C4-2B (cell line): ENCODE data around the gene DRD1.

Experiments used
- ZFX ChIP-seq: fragments of 450-650 bp; IDR thresholded peaks from 2 replicates; pipeline ENCODE4 v1.6.1; 2017
- TF ChIP-seq, protein P1 (sequence below): fragments of 450-650 bp; conservative IDR thresholded peaks from 2 replicates; pipeline ENCODE4 v1.5.1; 2017; ENCODE audit warnings: mild to moderate bottlenecking

DNA sequence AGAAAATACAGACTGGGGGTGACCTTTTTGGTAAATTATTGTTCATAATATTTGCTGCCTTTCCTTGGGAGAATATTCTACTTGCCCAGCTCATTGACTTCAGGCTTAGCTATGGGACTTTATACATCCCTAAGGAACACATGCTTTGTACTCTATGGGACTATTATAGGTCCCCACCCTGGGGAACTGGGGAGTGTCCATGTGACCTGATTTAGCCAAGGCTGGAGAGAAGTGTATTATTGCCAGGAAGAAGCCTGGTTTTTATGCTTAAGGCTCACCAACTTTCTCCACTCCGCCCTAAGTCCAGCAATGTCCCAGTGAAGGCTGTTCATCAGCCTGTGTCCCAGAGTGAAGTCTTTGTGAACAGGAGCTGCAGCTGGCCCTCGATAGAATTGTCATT lies 16.6 kb upstream of the DRD1 start:
- TF ChIP-seq, protein P1, sequence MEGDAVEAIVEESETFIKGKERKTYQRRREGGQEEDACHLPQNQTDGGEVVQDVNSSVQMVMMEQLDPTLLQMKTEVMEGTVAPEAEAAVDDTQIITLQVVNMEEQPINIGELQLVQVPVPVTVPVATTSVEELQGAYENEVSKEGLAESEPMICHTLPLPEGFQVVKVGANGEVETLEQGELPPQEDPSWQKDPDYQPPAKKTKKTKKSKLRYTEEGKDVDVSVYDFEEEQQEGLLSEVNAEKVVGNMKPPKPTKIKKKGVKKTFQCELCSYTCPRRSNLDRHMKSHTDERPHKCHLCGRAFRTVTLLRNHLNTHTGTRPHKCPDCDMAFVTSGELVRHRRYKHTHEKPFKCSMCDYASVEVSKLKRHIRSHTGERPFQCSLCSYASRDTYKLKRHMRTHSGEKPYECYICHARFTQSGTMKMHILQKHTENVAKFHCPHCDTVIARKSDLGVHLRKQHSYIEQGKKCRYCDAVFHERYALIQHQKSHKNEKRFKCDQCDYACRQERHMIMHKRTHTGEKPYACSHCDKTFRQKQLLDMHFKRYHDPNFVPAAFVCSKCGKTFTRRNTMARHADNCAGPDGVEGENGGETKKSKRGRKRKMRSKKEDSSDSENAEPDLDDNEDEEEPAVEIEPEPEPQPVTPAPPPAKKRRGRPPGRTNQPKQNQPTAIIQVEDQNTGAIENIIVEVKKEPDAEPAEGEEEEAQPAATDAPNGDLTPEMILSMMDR, result no peak
- TF ChIP-seq ZFX, result no peak
